HCT116 (cell line): ENCODE results near the gene PON3.

Source experiments
- EGR1 ChIP-seq: IDR thresholded peaks from 2 replicates; pipeline ENCODE4 v1.6.1; 2012; ENCODE audit warnings: low read depth
- EZH2phosphoT487 ChIP-seq: fragments of 200-600 bp; IDR thresholded peaks from 2 replicates; pipeline ENCODE4 v1.6.1; 2018; ENCODE audit warnings: antibody characterized with exemption, borderline replicate concordance
- JUND ChIP-seq: IDR thresholded peaks from 2 replicates; pipeline ENCODE4 v1.6.1; 2012
- POLR2A ChIP-seq: IDR thresholded peaks from 2 replicates; pipeline ENCODE4 v1.7.0; 2011; ENCODE audit warnings: borderline replicate concordance; ENCODE audit not compliant: insufficient read depth, insufficient read length; ENCODE audit errors: extremely low read depth
- POLR2AphosphoS5 ChIP-seq: IDR thresholded peaks from 2 replicates; pipeline ENCODE4 v1.6.1; 2011; ENCODE audit warnings: mild to moderate bottlenecking, low read depth, low read length, moderate library complexity
- RAD21 ChIP-seq: IDR thresholded peaks from 2 replicates; pipeline ENCODE4 v1.6.1; 2012; ENCODE audit warnings: low read depth, mild to moderate bottlenecking
- SIN3A ChIP-seq: IDR thresholded peaks from 2 replicates; pipeline ENCODE4 v1.6.1; 2012; ENCODE audit warnings: low read depth
- SP1 ChIP-seq: IDR thresholded peaks from 2 replicates; pipeline ENCODE4 v1.6.1; 2012; ENCODE audit warnings: low read depth
- TCF7L2 ChIP-seq: IDR thresholded peaks from 2 replicates; pipeline ENCODE4 v1.7.0; 2011; ENCODE audit warnings: borderline replicate concordance, inconsistent platforms; ENCODE audit not compliant: insufficient read depth, insufficient read length; ENCODE audit errors: extremely low read depth
- ZNF274 ChIP-seq: fragments of 200-500 bp; sonication (Bioruptor generic); IDR thresholded peaks from 2 replicates; pipeline ENCODE4 v1.6.1; 2014; ENCODE audit warnings: mild to moderate bottlenecking, low read depth, low read length, inconsistent platforms
- TF ChIP-seq, protein P1 (sequence below), 3 experiments: fragments of 200-600 bp in 1 of 3; sonication (generic) in 1 of 3; IDR thresholded peaks in 2 of 3; conservative IDR thresholded peaks in 1 of 3; 2 replicates each; pipeline ENCODE4 v1.5.1; 2012 to 2017; ENCODE audit warnings: low read depth in 2 of 3, low read length in 2 of 3, antibody characterized with exemption in 1 of 3, borderline replicate concordance in 1 of 3, control low read depth in 1 of 3, mild to moderate bottlenecking in 1 of 3, mixed read lengths in 1 of 3, mixed run types in 1 of 3, moderate library complexity in 1 of 3; ENCODE audit not compliant: insufficient read depth in 1 of 3
- TF ChIP-seq, protein P2 (sequence below): IDR thresholded peaks from 2 replicates; pipeline ENCODE4 v1.6.1; 2011; ENCODE audit warnings: mild to moderate bottlenecking, low read length, moderate library complexity; ENCODE audit not compliant: insufficient replicate concordance; ENCODE audit errors: extremely low read depth

DNA sequence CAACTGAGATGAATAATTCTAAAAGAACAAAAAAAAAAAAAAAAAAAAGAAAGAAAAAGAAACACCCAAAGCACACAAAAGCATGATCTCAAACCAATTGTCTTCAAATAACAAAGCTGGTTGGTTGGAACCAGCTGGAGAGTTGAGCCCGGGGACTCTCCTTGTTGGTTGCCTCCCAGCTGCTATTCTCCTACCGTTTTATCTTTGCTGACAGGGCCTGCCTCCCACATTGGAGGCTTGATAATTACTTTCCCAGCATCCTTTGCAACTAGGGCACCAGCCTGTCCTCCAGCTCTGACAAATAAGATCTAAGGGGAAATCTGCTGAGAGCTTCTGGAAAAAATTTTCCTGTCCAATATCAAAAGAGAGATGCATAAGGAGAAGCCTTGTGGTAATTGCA, 78.6 kb downstream of the PON3 start:
- TF ChIP-seq, protein P1, sequence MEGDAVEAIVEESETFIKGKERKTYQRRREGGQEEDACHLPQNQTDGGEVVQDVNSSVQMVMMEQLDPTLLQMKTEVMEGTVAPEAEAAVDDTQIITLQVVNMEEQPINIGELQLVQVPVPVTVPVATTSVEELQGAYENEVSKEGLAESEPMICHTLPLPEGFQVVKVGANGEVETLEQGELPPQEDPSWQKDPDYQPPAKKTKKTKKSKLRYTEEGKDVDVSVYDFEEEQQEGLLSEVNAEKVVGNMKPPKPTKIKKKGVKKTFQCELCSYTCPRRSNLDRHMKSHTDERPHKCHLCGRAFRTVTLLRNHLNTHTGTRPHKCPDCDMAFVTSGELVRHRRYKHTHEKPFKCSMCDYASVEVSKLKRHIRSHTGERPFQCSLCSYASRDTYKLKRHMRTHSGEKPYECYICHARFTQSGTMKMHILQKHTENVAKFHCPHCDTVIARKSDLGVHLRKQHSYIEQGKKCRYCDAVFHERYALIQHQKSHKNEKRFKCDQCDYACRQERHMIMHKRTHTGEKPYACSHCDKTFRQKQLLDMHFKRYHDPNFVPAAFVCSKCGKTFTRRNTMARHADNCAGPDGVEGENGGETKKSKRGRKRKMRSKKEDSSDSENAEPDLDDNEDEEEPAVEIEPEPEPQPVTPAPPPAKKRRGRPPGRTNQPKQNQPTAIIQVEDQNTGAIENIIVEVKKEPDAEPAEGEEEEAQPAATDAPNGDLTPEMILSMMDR (IDR thresholded peaks at IDR 0.05 in 2 of 3, conservative IDR thresholded peaks at IDR 0.05 in 1 of 3; ENCODE audit: borderline replicate concordance in 1 of 3, insufficient read depth in 1 of 3, low read depth in 2 of 3, low read length in 2 of 3), result no peak
- TF ChIP-seq EZH2phosphoT487 (no peak), POLR2A (no peak), POLR2AphosphoS5 (no peak), RAD21 (no peak), JUND (no peak), EGR1 (no peak), SP1 (no peak), TCF7L2 (no peak), ZNF274 (no peak), SIN3A (no peak)
- TF ChIP-seq, protein P2, sequence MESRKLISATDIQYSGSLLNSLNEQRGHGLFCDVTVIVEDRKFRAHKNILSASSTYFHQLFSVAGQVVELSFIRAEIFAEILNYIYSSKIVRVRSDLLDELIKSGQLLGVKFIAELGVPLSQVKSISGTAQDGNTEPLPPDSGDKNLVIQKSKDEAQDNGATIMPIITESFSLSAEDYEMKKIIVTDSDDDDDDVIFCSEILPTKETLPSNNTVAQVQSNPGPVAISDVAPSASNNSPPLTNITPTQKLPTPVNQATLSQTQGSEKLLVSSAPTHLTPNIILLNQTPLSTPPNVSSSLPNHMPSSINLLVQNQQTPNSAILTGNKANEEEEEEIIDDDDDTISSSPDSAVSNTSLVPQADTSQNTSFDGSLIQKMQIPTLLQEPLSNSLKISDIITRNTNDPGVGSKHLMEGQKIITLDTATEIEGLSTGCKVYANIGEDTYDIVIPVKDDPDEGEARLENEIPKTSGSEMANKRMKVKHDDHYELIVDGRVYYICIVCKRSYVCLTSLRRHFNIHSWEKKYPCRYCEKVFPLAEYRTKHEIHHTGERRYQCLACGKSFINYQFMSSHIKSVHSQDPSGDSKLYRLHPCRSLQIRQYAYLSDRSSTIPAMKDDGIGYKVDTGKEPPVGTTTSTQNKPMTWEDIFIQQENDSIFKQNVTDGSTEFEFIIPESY, result no peak
